ENCODE data around the gene GAPDHS.

Gene GAPDHS

DNA sequence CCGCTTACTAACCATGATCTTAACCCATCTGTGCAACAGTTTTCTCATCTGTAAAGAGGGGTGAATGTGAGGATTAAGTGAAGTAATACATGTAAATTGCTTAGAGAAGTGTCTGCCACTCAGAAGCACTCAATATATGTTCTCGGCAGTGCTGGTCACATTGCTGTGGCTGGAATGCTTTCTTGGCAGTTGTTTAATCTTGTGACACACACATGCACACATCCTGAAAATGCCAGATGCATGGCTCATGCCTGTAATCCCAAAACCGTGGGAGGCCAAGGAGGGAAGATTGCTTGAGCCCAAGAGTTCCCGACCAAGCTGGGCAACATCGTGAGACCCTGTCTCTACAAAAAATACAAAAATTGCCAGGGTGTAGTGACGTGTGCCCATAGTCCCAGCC is 14.9 kb upstream of the GAPDHS start:
- no peak overlapping the region for H3K4me3 ChIP-seq (ENCODE audit: low read depth, low read length)
- TF ChIP-seq, protein P1, sequence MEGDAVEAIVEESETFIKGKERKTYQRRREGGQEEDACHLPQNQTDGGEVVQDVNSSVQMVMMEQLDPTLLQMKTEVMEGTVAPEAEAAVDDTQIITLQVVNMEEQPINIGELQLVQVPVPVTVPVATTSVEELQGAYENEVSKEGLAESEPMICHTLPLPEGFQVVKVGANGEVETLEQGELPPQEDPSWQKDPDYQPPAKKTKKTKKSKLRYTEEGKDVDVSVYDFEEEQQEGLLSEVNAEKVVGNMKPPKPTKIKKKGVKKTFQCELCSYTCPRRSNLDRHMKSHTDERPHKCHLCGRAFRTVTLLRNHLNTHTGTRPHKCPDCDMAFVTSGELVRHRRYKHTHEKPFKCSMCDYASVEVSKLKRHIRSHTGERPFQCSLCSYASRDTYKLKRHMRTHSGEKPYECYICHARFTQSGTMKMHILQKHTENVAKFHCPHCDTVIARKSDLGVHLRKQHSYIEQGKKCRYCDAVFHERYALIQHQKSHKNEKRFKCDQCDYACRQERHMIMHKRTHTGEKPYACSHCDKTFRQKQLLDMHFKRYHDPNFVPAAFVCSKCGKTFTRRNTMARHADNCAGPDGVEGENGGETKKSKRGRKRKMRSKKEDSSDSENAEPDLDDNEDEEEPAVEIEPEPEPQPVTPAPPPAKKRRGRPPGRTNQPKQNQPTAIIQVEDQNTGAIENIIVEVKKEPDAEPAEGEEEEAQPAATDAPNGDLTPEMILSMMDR (IDR thresholded peaks at IDR 0.05; ENCODE audit: low read depth, low read length), result no peak

DNA sequence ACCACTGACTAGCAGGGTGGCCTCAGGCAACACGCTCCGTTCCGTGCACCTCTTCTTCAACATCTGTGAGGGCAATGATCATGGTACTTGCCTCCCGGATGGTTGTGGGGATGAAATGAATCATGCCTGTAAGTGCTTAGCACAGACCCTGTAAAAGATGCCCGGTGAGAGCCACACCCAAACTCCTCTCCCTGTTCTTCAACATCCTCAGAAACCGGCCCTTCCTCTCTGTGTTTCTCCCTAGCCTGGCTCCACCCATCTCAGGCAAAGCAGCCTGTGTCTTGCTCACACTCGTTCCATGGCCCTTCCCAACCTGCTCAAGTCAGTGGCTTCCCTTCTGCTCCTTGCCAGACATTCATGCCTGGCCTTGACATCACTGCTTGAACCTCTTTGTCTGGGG is 14.0 kb upstream of the GAPDHS start:
- no peak overlapping the region for H3K4me3 ChIP-seq (ENCODE audit: low read depth, low read length)
- TF ChIP-seq, protein P1 (IDR thresholded peaks at IDR 0.05; ENCODE audit: low read depth, low read length), result no peak

DNA sequence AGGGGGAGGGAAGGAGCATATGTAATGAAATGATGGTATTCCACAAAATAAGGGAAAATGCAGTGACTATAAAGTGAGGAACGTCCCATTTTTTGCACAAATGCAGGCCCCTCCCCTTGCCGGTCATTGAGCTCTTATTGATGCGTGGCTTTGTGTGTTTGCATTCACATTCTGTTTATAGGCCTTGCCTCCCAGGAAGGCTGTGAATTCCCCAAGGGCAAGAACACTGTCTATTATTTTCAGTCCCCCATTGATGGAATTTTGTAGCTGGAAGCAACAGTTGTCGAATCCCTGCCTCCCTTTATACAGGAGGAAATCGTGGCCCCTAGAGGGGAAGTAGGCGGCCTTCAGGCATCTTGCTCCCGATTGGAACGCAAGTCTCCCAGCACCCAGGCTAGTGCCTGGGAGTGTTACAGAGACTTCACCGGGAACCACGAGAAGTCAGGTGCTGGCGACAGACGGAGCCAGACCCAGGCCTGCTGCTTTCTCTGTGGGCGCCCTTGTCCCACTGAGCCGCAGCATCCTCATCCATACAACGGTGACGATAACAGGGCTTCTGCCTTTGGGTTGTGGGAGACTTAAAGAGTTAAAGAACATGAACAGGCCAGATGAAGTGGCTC is 12.0 kb upstream of the GAPDHS start:
- TF ChIP-seq, protein P1 (IDR thresholded peaks at IDR 0.05; ENCODE audit: low read depth, low read length), result no peak

DNA sequence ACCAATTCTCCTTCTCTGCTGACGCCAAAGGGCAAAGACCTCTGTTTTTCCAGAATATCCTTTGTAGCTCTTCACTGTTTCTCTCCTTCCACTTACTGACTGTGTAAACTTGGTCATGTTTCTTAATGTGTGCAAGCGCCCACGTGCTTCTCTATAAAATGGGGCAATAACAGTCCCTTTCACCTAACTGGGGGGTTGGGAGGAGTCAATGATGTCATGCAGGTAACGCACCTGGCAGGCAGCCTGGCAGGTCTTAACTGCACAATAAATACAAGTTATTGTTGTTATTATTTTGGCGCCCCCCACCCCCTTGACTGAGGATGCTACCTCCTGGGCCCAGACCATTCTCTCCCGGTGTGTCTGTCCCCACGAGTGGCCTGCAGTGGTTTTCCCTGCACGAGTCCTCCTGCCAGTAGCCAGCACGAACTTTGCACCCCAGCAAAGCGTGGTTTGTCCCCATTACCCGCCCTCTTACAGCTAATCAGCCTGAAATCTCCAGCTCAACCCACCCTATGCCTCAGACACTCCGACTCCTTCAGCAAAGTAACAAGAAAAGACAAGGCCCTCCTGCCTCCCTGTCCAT is 10.4 kb upstream of the GAPDHS start:
- TF ChIP-seq, protein P1 (IDR thresholded peaks at IDR 0.05; ENCODE audit: low read depth, low read length), result no peak

More for the DNA sequence above, 12.0 kb upstream of the GAPDHS start:
- H3K4me3 ChIP-seq (ENCODE audit: low read depth, low read length), result no peak overlapping the region

DNA sequence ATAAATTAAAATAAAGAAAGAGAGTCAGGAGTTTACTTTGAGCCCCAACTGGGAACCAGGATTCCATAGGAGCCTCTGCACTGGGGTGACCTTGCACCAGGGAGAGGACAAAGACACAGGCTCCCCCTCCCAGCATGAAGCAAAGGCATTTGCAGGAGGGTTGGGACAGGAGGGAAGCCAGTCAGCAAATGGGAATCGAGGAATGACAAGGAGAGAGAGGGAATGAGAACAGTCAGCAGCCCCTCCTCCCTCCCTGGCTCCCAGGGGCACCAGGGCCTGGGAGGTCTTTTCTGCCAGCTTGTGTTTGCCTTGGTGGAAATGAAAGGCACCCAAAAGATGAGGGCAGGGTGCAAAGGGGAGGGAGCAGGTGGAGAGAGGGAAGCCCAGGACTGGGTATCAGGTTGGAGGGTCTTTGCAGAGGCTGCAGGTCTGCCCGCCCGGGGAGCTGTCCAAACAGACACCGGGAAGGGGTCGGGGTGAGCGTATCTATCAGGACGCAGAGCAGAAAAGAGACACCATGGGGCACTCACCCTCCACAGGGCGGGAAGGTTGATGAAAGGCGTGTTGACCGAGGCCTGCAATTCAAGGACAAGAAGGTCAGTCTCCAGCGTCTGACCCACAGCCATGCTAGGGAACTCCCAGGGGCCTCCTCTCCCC is 8.9 kb upstream of the GAPDHS start:
- no peak overlapping the region for H3K4me3 ChIP-seq (ENCODE audit: low read depth, low read length)
- TF ChIP-seq, protein P1 (IDR thresholded peaks at IDR 0.05; ENCODE audit: low read depth, low read length), result no peak

More for the DNA sequence above, 10.4 kb upstream of the GAPDHS start:
- no peak overlapping the region for H3K4me3 ChIP-seq (ENCODE audit: low read depth, low read length)

DNA sequence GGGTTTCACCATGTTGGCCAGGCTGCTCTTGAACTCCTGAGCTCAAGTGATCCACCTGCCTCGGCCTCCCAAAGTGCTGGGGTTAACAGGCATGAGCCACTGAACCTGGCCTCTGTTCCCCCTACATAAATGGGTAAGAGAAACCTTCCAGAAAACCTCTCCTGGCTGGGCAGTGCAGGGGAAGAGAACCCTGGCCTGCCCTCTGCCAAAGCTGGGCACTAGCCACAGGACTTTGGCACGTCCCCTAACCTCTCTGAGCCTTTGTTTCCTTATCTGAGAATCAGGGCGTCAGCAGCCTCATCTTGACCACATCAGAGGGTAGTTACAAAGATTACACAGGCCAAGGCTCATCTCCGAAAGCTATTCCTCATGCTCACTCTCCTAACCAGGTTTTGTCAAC is 7.4 kb upstream of the GAPDHS start:
- no peak overlapping the region for H3K4me3 ChIP-seq (ENCODE audit: low read depth, low read length)
- TF ChIP-seq, protein P1 (IDR thresholded peaks at IDR 0.05; ENCODE audit: low read depth, low read length), result no peak

Measured in WI38 (cell line).